Activated naive CD4-positive, alpha-beta T cell treated with anti-CD3 and anti-CD28 coated beads, Interleukin-2, amount 10 ng/mL, durations not matched to agents 7 days and 5 days (primary cell): Measurements from ENCODE around the gene FBXL7.

Experiments
- CTCF ChIA-PET: fragments of 350-600 bp; sonication (Branson Sonifier 250); formaldehyde crosslinking; loops from one replicate; lab custom pipeline; 2021; ENCODE audit warnings: antibody characterized with exemption; lab: Charles Lee
- DNase-seq: peaks from one replicate; pipeline ENCODE4 v3.0.0-alpha.2; 2020
- H3K27ac Mint-ChIP-seq: one replicate; pipeline ENCODE4 v1.8.0; 2021; ENCODE audit warnings: mild to moderate bottlenecking, moderate library complexity, mixed read lengths
- H3K27me3 Mint-ChIP-seq: one replicate; pipeline ENCODE4 v1.8.0; 2021; ENCODE audit warnings: mild to moderate bottlenecking, mixed read lengths
- H3K36me3 Mint-ChIP-seq: one replicate; pipeline ENCODE4 v1.8.0; 2021; ENCODE audit warnings: mixed read lengths
- H3K4me1 Mint-ChIP-seq: one replicate; pipeline ENCODE4 v1.8.0; 2021; ENCODE audit warnings: mixed read lengths
- H3K4me3 Mint-ChIP-seq: one replicate; pipeline ENCODE4 v1.8.0; 2021; ENCODE audit warnings: mild to moderate bottlenecking, moderate library complexity, mixed read lengths
- H3K9me3 Mint-ChIP-seq: one replicate; pipeline ENCODE4 v1.8.0; 2021; ENCODE audit warnings: mixed read lengths

Gene FBXL7

DNA sequence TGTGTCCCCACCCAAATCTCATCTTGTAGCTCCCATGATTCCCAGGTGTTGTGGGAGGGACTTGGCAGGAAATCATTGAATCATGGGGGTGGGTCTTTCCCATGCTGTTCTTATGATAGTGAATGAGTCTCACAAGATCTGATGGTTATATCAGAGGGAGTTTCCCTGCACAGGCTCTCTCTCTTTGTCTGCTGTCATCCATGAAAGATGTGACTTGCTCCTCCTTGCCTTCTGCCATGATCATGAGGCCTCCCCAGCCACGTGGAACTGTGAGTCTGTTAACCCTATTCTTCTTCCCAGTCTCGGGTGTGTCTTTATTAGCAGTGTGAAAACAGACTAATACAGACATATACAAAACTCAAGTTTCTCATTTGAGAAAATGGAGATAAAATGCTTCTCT is 139.3 kb downstream of the FBXL7 start:
- no peak overlapping the region for H3K27ac Mint-ChIP-seq
- no peaks in the 10 kb centered on the region for H3K36me3 Mint-ChIP-seq
- no peaks in the 10 kb centered on the region for H3K9me3 Mint-ChIP-seq
- H3K4me3 Mint-ChIP-seq: no peak overlapping the region
- no peaks in the 10 kb centered on the region for H3K4me1 Mint-ChIP-seq
- DNase-seq: no peak
- CTCF ChIA-PET: no interaction called here
- H3K27me3 Mint-ChIP-seq: no peaks in the 10 kb centered on the region

DNA sequence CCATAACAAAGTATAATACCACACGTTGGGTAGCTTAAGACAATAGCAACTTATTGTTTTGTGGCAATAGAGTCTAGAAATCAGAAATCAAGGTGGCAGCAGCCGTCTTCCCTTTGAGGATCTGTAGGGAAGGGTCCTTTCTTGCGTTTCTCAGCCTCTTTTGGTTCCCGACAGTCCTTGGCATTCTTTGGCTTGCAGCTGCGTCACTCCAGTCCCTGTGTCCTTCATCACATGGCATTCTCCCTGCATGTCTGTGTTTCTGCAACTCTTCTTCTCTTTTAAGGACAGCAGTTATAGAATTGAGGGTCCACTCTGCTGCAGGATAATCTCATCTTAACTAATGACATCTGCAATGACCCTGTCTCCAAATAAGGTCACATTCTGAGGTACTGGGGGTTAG is 140.1 kb downstream of the FBXL7 start:
- no peak overlapping the region for H3K4me3 Mint-ChIP-seq
- no peaks in the 10 kb centered on the region for H3K27me3 Mint-ChIP-seq
- H3K36me3 Mint-ChIP-seq: no peaks in the 10 kb centered on the region
- no peak overlapping the region for H3K27ac Mint-ChIP-seq
- H3K4me1 Mint-ChIP-seq: no peaks in the 10 kb centered on the region
- no peak for DNase-seq
- CTCF ChIA-PET: no interaction called here
- H3K9me3 Mint-ChIP-seq: no peaks in the 10 kb centered on the region

GRCh38 chr5:15643731-15644130 is 143.8 kb downstream of the FBXL7 start:
- Mint-ChIP-seq H3K27ac (no peak overlapping the region), H3K4me3 (no peak overlapping the region), H3K27me3 (no peaks in the 10 kb centered on the region), H3K36me3 (no peaks in the 10 kb centered on the region), H3K9me3 (no peaks in the 10 kb centered on the region), H3K4me1 (no peaks in the 10 kb centered on the region)
- CTCF ChIA-PET: no interaction called here
- no peak for DNase-seq

- Mint-ChIP-seq H3K27me3 (no peaks in the 10 kb centered on the region), H3K36me3 (no peaks in the 10 kb centered on the region), H3K27ac (no peak overlapping the region), H3K4me1 (no peaks in the 10 kb centered on the region), H3K4me3 (no peak overlapping the region), H3K9me3 (no peaks in the 10 kb centered on the region)
- CTCF ChIA-PET: no interaction called here
- no peak for DNase-seq
Measured at GRCh38 chr5:15645381-15646160, 145.6 kb downstream of the FBXL7 start.

- Mint-ChIP-seq H3K4me1 (no peaks in the 10 kb centered on the region), H3K36me3 (no peaks in the 10 kb centered on the region), H3K27ac (no peak overlapping the region), H3K9me3 (no peaks in the 10 kb centered on the region), H3K4me3 (no peak overlapping the region), H3K27me3 (no peaks in the 10 kb centered on the region)
- CTCF ChIA-PET: no interaction called here
- DNase-seq: no peak
Measured at GRCh38 chr5:15646371-15646770, 146.4 kb downstream of the FBXL7 start.

DNA sequence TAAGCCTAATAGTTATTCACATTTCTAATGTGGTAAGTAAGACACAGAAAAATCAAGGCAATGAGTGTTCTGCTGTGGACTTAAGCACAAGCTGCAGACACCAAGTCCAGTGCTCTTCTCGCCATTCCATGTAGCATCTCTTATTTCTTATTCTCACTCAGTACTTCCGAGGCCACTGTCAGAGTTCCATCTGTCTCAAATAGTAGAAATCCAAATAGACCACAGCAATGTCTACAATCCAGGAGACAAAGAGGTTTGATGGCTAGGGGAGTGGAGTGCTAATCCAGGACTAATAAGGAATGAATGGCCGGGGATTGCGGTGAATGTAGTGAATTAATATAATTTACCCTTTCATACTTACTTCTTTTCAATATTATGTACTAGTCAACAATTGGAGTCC is 147.3 kb downstream of the FBXL7 start:
- CTCF ChIA-PET: no interaction called here
- Mint-ChIP-seq H3K27me3 (no peaks in the 10 kb centered on the region), H3K4me1 (no peaks in the 10 kb centered on the region), H3K36me3 (no peaks in the 10 kb centered on the region), H3K27ac (no peak overlapping the region), H3K9me3 (no peaks in the 10 kb centered on the region), H3K4me3 (no peak overlapping the region)
- DNase-seq: no peak

GRCh38 chr5:15650266-15650665 is 150.3 kb downstream of the FBXL7 start:
- DNase-seq: no peak
- CTCF ChIA-PET: no interaction called here
- no peaks in the 10 kb centered on the region for H3K4me1 Mint-ChIP-seq

GRCh38 chr5:15654779-15655178 is 154.8 kb downstream of the FBXL7 start:
- H3K4me3 Mint-ChIP-seq: no peak overlapping the region
- no peaks in the 10 kb centered on the region for H3K27me3 Mint-ChIP-seq
- no peaks in the 10 kb centered on the region for H3K36me3 Mint-ChIP-seq
- H3K4me1 Mint-ChIP-seq: no peaks in the 10 kb centered on the region
- peaks cover 2% of the 10 kb centered on the region for H3K9me3 Mint-ChIP-seq
- H3K27ac Mint-ChIP-seq: no peak overlapping the region
- DNase-seq: no peak
- CTCF ChIA-PET: no interaction called here

More at GRCh38 chr5:15650266-15650665, 150.3 kb downstream of the FBXL7 start:
- no peak overlapping the region for H3K4me3 Mint-ChIP-seq
- no peak overlapping the region for H3K27ac Mint-ChIP-seq
- H3K27me3 Mint-ChIP-seq: no peaks in the 10 kb centered on the region
- H3K36me3 Mint-ChIP-seq: no peaks in the 10 kb centered on the region
- no peaks in the 10 kb centered on the region for H3K9me3 Mint-ChIP-seq

GRCh38 chr5:15655683-15656082 is 155.7 kb downstream of the FBXL7 start:
- Mint-ChIP-seq H3K4me3 (no peak overlapping the region), H3K27me3 (no peaks in the 10 kb centered on the region), H3K36me3 (no peaks in the 10 kb centered on the region), H3K4me1 (no peaks in the 10 kb centered on the region), H3K27ac (no peak overlapping the region), H3K9me3 (peaks cover 2% of the 10 kb centered on the region)
- CTCF ChIA-PET: no interaction called here
- DNase-seq: no peak

- Mint-ChIP-seq H3K27ac (no peak overlapping the region), H3K4me1 (no peaks in the 10 kb centered on the region), H3K27me3 (no peaks in the 10 kb centered on the region), H3K36me3 (no peaks in the 10 kb centered on the region), H3K4me3 (no peak overlapping the region), H3K9me3 (peaks cover 15% of the 10 kb centered on the region)
- no peak for DNase-seq
- CTCF ChIA-PET: no interaction called here
Measured at GRCh38 chr5:15664961-15665360, 165.0 kb downstream of the FBXL7 start.

GRCh38 chr5:15669826-15670225 is 169.8 kb downstream of the FBXL7 start:
- H3K4me3 Mint-ChIP-seq: no peak overlapping the region
- no peaks in the 10 kb centered on the region for H3K27me3 Mint-ChIP-seq
- H3K36me3 Mint-ChIP-seq: no peaks in the 10 kb centered on the region
- no peak for DNase-seq
- no peak overlapping the region for H3K27ac Mint-ChIP-seq
- H3K9me3 Mint-ChIP-seq: peaks cover 15% of the 10 kb centered on the region
- CTCF ChIA-PET: no interaction called here
- no peaks in the 10 kb centered on the region for H3K4me1 Mint-ChIP-seq

GRCh38 chr5:15674716-15675115 is 174.7 kb downstream of the FBXL7 start:
- Mint-ChIP-seq H3K36me3 (no peaks in the 10 kb centered on the region), H3K27me3 (no peaks in the 10 kb centered on the region), H3K9me3 (peaks cover 6% of the 10 kb centered on the region), H3K4me3 (no peak overlapping the region), H3K27ac (no peak overlapping the region), H3K4me1 (no peaks in the 10 kb centered on the region)
- CTCF ChIA-PET: no interaction called here
- no peak for DNase-seq

GRCh38 chr5:15676591-15676990 is 176.6 kb downstream of the FBXL7 start:
- Mint-ChIP-seq H3K4me3 (no peak overlapping the region), H3K9me3 (peaks cover under 1% of the 10 kb centered on the region), H3K27ac (no peak overlapping the region), H3K4me1 (no peaks in the 10 kb centered on the region), H3K27me3 (no peaks in the 10 kb centered on the region), H3K36me3 (no peaks in the 10 kb centered on the region)
- CTCF ChIA-PET: no interaction called here
- DNase-seq: no peak

GRCh38 chr5:15679161-15679560 is 179.2 kb downstream of the FBXL7 start:
- Mint-ChIP-seq H3K4me1 (no peaks in the 10 kb centered on the region), H3K27ac (no peak overlapping the region), H3K27me3 (no peaks in the 10 kb centered on the region), H3K4me3 (no peak overlapping the region), H3K36me3 (no peaks in the 10 kb centered on the region), H3K9me3 (peaks cover 2% of the 10 kb centered on the region)
- CTCF ChIA-PET: no interaction called here
- no peak for DNase-seq

DNA sequence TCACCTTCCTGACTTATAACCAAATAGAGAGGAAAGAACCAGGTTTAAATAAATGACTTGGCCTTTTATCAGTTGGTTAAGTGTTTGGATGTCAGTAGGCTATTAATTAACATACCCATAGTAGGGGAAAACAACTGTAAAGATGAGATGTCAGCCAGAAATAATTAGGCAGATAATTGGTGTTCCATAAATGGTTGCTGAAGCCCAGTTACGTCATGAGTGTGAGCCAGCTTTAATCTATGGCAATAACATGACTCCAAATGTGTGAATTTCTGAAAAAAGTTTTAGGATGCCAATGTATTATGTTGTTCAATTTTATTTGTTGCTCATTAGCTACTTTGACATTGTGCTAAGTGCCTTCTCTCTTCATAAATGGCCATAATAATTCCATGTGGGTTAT is 180.5 kb downstream of the FBXL7 start:
- no peaks in the 10 kb centered on the region for H3K36me3 Mint-ChIP-seq
- H3K4me1 Mint-ChIP-seq: no peaks in the 10 kb centered on the region
- H3K4me3 Mint-ChIP-seq: no peak overlapping the region
- no peak overlapping the region for H3K27ac Mint-ChIP-seq
- no peaks in the 10 kb centered on the region for H3K27me3 Mint-ChIP-seq
- peaks cover 2% of the 10 kb centered on the region for H3K9me3 Mint-ChIP-seq
- DNase-seq: no peak
- CTCF ChIA-PET: no interaction called here
